PC-9 (cell line): ENCODE results near the gene BRWD1. TPM values are rescaled to one million over a fixed set of nuclear protein-coding genes. Genes with fewer than 3 reads are reported as not detected.

Experiments used
- BruUV-seq: library from RNA; stranded (reverse); fragments of 400-500 nt; replicated peaks from 2 replicates; lab custom pipeline; 2021; lab: Mats Ljungman, UMichigan
- CTCF ChIA-PET: fragments of 300-600 bp; sonication (Branson Sonifier 250); formaldehyde crosslinking; loops from one replicate; lab custom pipeline; 2022; ENCODE audit warnings: antibody characterized with exemption; lab: Charles Lee
- POLR2A ChIA-PET: fragments of 300-600 bp; sonication (Branson Sonifier 250); formaldehyde crosslinking; loops from one replicate; lab custom pipeline; 2022; ENCODE audit warnings: antibody characterized with exemption; ENCODE audit not compliant: unreplicated experiment; lab: Charles Lee
- DNase-seq, 2 experiments: peaks; one replicate each; pipeline versions ENCODE4 v3.0.0 to v3.0.0-alpha.2; 2015 to 2022; ENCODE audit warnings: mixed read lengths in 1 of 2
- H2AFZ ChIP-seq: fragments of 200-600 bp; sonication (generic); 2 replicates; pipeline ENCODE4 v1.8.1; 2017; ENCODE audit warnings: antibody characterized with exemption
- H3F3A ChIP-seq: fragments of 200-600 bp; sonication (generic); 2 replicates; pipeline ENCODE4 v1.8.1; 2017; ENCODE audit warnings: antibody characterized with exemption, mild to moderate bottlenecking, low read depth; ENCODE audit not compliant: insufficient read depth
- H3K27ac ChIP-seq: fragments of 200-600 bp; sonication (generic); 2 replicates; pipeline ENCODE4 v1.6.1; 2016; ENCODE audit warnings: mixed run types
- H3K27me3 ChIP-seq: fragments of 200-600 bp; sonication (generic); 2 replicates; pipeline ENCODE4 v1.6.1; 2016; ENCODE audit warnings: low read depth, mixed run types; ENCODE audit not compliant: insufficient read depth
- H3K36me3 ChIP-seq: fragments of 200-600 bp; sonication (generic); 2 replicates; pipeline ENCODE4 v1.6.1; 2016; ENCODE audit warnings: low read depth, mixed run types
- H3K4me1 ChIP-seq: fragments of 200-600 bp; sonication (generic); replicated peaks from 2 replicates; pipeline ENCODE4 v1.6.1; 2016; ENCODE audit warnings: mixed run types; ENCODE audit not compliant: insufficient read depth
- H3K4me2 ChIP-seq: fragments of 200-600 bp; sonication (generic); 2 replicates; pipeline ENCODE4 v1.6.1; 2017; ENCODE audit warnings: mixed run types
- H3K4me3 ChIP-seq: fragments of 200-600 bp; sonication (generic); 2 replicates; pipeline ENCODE4 v1.6.1; 2016; ENCODE audit warnings: mixed run types
- H3K79me2 ChIP-seq: fragments of 200-600 bp; sonication (generic); 2 replicates; pipeline ENCODE4 v1.6.1; 2017; ENCODE audit warnings: low read depth, mixed run types
- H3K9me2 ChIP-seq: fragments of 200-600 bp; sonication (generic); 2 replicates; pipeline ENCODE4 v1.8.1; 2017; ENCODE audit warnings: mild to moderate bottlenecking; ENCODE audit not compliant: insufficient read depth
- H3K9me3 ChIP-seq: fragments of 200-600 bp; sonication (generic); 2 replicates; pipeline ENCODE4 v1.8.1; 2016; ENCODE audit warnings: low read depth; ENCODE audit not compliant: insufficient read depth
- H4K20me1 ChIP-seq: fragments of 200-600 bp; sonication (generic); 2 replicates; pipeline ENCODE4 v1.8.1; 2017; ENCODE audit not compliant: insufficient read depth
- CTCF ChIP-seq: fragments of 200-600 bp; sonication (generic); conservative IDR thresholded peaks from 2 replicates; pipeline ENCODE4 v1.6.1; 2017; ENCODE audit warnings: mixed run types, antibody characterized with exemption, mild to moderate bottlenecking, moderate library complexity
- EZH2 ChIP-seq: fragments of 200-600 bp; sonication (generic); IDR thresholded peaks from 2 replicates; pipeline ENCODE4 v1.8.0; 2017; ENCODE audit warnings: antibody characterized with exemption, low read depth
- intact Hi-C: fragments of 100-400 bp; cut with micrococcal nuclease; formaldehyde crosslinking; loops from one replicate; pipeline ENCODE4 v1.10.0; 2022; ENCODE audit not compliant: unreplicated experiment
- total RNA-seq: library from RNA; stranded (reverse); gene quantifications from 2 replicates; pipeline ENCODE4 v1.2.3, GENCODE V29; 2021

BRWD1 gene
- total RNA-seq, 1 experiment from 2014 or later = 42.9 TPM

- Histone ChIP-seq H3K9me2 (no peaks in the 10 kb centered on the region), H3K27ac (0 out of 2 replicates have a peak overlapping the region, but pooled peaks have one; percentile 2), H3K4me1 (peaks cover 20% of the 10 kb centered on the region), H4K20me1 (peaks cover 17% of the 10 kb centered on the region; the same call in 1 of the 2 replicates), H3K79me2 (peaks cover 56% of the 10 kb centered on the region), H3F3A (peaks cover 10% of the 10 kb centered on the region; the same call in 1 of the 2 replicates), H3K27me3 (no peaks in the 10 kb centered on the region), H3K4me3 (peak overlapping the region; percentile 81), H3K4me2 (peak overlapping the region; percentile 79), H3K9me3 (no peaks in the 10 kb centered on the region), H3K36me3 (peaks cover 11% of the 10 kb centered on the region; the same call in 1 of the 2 replicates), H2AFZ (no peak overlapping the region)
- CTCF ChIA-PET = interaction anchor here (0.5 to 1.6 kb wide), 3 partner anchors 75 to 129 kb away, joined by 3 to 7 read pairs (median 4); no protein-coding TSS in a partner anchor
- POLR2A ChIA-PET = interaction anchor here (0.7 kb wide), 2 partner anchors 24 to 33 kb away, joined by 3 to 10 read pairs; no protein-coding TSS in a partner anchor
- intact Hi-C loops = loop anchor here (1.0 to 5.0 kb wide), 3 partner anchors 37 to 135 kb away; partner anchors contain the start of genes HMGN1 and LCA5L
- no peak for TF ChIP-seq EZH2
- no peak for TF ChIP-seq CTCF
- DNase-seq = peak; percentile 68 to 91
- BruUV-seq = no TSS peak
These were observed 1.1 kb downstream of the BRWD1 start for GRCh38 chr21:39312112-39313041.

GRCh38 chr21:39311164-39311563, 2.3 kb downstream of the BRWD1 start:
- Histone ChIP-seq H3K36me3 (peaks cover 11% of the 10 kb centered on the region; the same call in 1 of the 2 replicates), H3K9me2 (no peaks in the 10 kb centered on the region), H3K27ac (no peak overlapping the region), H4K20me1 (peaks cover 22% of the 10 kb centered on the region; the same call in 1 of the 2 replicates), H3K27me3 (no peaks in the 10 kb centered on the region), H3F3A (peaks cover 3% of the 10 kb centered on the region; the same call in 1 of the 2 replicates), H3K4me3 (no peak overlapping the region), H3K4me2 (no peak overlapping the region), H3K9me3 (no peaks in the 10 kb centered on the region), H3K79me2 (peaks cover 56% of the 10 kb centered on the region), H3K4me1 (peaks cover 14% of the 10 kb centered on the region), H2AFZ (no peak overlapping the region)
- no peak for DNase-seq
- no peak for TF ChIP-seq EZH2
- no peak for TF ChIP-seq CTCF
- ChIA-PET CTCF (no interaction called here), POLR2A (no interaction called here)
- intact Hi-C loops = loop anchor here (5.0 kb wide), 1 partner anchor 136 kb away; the partner anchor contains the start of gene LCA5L
- BruUV-seq = TSS peak; percentile 42

- ChIA-PET POLR2A (no interaction called here), CTCF (no interaction called here)
- Histone ChIP-seq H3K4me1 (peaks cover 9% of the 10 kb centered on the region), H3K9me3 (no peaks in the 10 kb centered on the region), H3K9me2 (no peaks in the 10 kb centered on the region), H3K27me3 (no peaks in the 10 kb centered on the region), H3K79me2 (peaks cover 48% of the 10 kb centered on the region), H4K20me1 (peaks cover 22% of the 10 kb centered on the region; the same call in 1 of the 2 replicates), H3F3A (peaks cover 3% of the 10 kb centered on the region; the same call in 1 of the 2 replicates), H3K4me3 (no peak overlapping the region), H2AFZ (no peak overlapping the region), H3K27ac (no peak overlapping the region), H3K4me2 (no peak overlapping the region), H3K36me3 (peaks cover 11% of the 10 kb centered on the region; the same call in 1 of the 2 replicates)
- intact Hi-C loops = no loop called here
- no peak for DNase-seq
- BruUV-seq = no TSS peak
- no peak for TF ChIP-seq CTCF
- no peak for TF ChIP-seq EZH2
These were observed 6.0 kb downstream of the BRWD1 start for GRCh38 chr21:39307466-39307865.
